Renal cortical epithelial cell (primary cell): ENCODE measurements around the gene WEE2. TPM values are rescaled to one million over a fixed set of nuclear protein-coding genes. Genes with fewer than 3 reads are reported as not detected.
A peak's percentile ranks its signal among the peaks of the same experiment; 100 is the strongest.
"Not testable (repeated sequence)": the region's sequence is repeated elsewhere in the genome, so short reads cannot be mapped to it uniquely, and the experiment has no call there.

Experiments
- DNase-seq: peaks from one replicate; pipeline ENCODE4 v3.0.0-alpha.2; 2011; ENCODE audit warnings: low read depth
- total RNA-seq: library from RNA; depleted of rRNA; stranded (reverse); fragments of >200 nt; gene quantifications from 2 replicates; pipeline ENCODE4 v1.2.3, GENCODE V29; 2014

Gene WEE2
- total RNA-seq, 1 donor from 2014 or later, result under 0.01 TPM

GRCh38 chr7:141714571-141714970 lies 6.4 kb downstream of the WEE2 start:
- no peak for DNase-seq

- DNase-seq, result no peak
These were observed 6.9 kb downstream of the WEE2 start for GRCh38 chr7:141715018-141715417.

- DNase-seq, result no peak
These were observed 7.9 kb downstream of the WEE2 start for GRCh38 chr7:141715794-141716689.

- DNase-seq, result no peak
These were observed 9.3 kb downstream of the WEE2 start for GRCh38 chr7:141717450-141717849.

- no peak for DNase-seq
These were observed 14.4 kb downstream of the WEE2 start for GRCh38 chr7:141722529-141722928.

- DNase-seq, result no peak
These were observed 20.9 kb downstream of the WEE2 start for GRCh38 chr7:141729020-141729419.

GRCh38 chr7:141731476-141732149 lies 23.5 kb downstream of the WEE2 start:
- DNase-seq, result no peak

- DNase-seq, result peak; percentile 69
These were observed 29.1 kb downstream of the WEE2 start for GRCh38 chr7:141737118-141737835.

- peak; percentile 90 for DNase-seq
These were observed 29.9 kb downstream of the WEE2 start, which contains the start of gene SSBP1 for GRCh38 chr7:141737836-141738591. Gene SSBP1, plus strand, starts transcription at chr7:141738358. Its CDS starts 809 bp downstream, at chr7:141739167.

- DNase-seq, result no peak
These were observed 30.4 kb downstream of the WEE2 start for GRCh38 chr7:141738592-141739013.

- no peak for DNase-seq
These were observed 31.1 kb downstream of the WEE2 start for GRCh38 chr7:141739250-141739649.

- DNase-seq, result no peak
These were observed 34.1 kb downstream of the WEE2 start for GRCh38 chr7:141742229-141742628.

GRCh38 chr7:141744131-141744530 lies 36.0 kb downstream of the WEE2 start:
- no peak for DNase-seq

GRCh38 chr7:141748396-141748795 lies 40.2 kb downstream of the WEE2 start:
- peak; percentile 51 for DNase-seq

- not testable (repeated sequence) for DNase-seq
These were observed 43.8 kb downstream of the WEE2 start for GRCh38 chr7:141751904-141752303.

- DNase-seq, result no peak
These were observed 44.5 kb downstream of the WEE2 start for GRCh38 chr7:141752634-141753033.

- peak; percentile 9 for DNase-seq
These were observed 46.8 kb downstream of the WEE2 start for GRCh38 chr7:141754939-141755338.

- no peak for DNase-seq
These were observed 55.6 kb downstream of the WEE2 start, which contains the start of gene TAS2R3 for GRCh38 chr7:141763797-141764196. Gene TAS2R3, plus strand, starts transcription at chr7:141764097. Its CDS starts 62 bp downstream, at chr7:141764159.

GRCh38 chr7:141770083-141770583 lies 62.0 kb downstream of the WEE2 start:
- not testable (repeated sequence) for DNase-seq

GRCh38 chr7:141776374-141776773 lies 68.2 kb downstream of the WEE2 start, which contains the start of gene TAS2R4:
Gene TAS2R4, plus strand, starts transcription at chr7:141776674. Its CDS starts 1,815 bp downstream, at chr7:141778489.
- no peak for DNase-seq
